C1 segment of cervical spinal cord (tissue), 14 donors: ENCODE results near the gene ZNF541.

Experiments
- DNase-seq, 14 donors: peaks; one replicate each; lab custom pipeline; 2025; lab: John Stamatoyannopoulos, UW

Gene ZNF541

DNA sequence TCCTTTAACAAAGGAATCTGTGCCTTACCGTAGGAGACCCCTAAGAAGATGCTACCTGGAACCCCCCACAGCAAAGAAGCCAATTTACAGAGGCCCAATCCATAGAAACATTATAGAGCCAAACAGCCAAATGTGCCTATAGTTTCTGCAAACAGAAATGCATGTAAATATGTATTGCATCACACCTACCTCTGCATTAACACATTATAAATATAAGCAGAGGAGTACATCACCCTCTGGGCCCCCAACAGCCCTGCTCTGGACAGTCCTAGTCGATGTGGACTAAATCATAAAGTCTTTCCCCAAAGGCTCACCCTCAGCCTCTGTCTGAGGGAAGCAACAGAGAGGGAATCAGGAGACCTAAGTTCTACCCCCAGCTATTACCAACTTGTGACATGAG is 25.7 kb downstream of the ZNF541 start:
- no peak for DNase-seq

DNA sequence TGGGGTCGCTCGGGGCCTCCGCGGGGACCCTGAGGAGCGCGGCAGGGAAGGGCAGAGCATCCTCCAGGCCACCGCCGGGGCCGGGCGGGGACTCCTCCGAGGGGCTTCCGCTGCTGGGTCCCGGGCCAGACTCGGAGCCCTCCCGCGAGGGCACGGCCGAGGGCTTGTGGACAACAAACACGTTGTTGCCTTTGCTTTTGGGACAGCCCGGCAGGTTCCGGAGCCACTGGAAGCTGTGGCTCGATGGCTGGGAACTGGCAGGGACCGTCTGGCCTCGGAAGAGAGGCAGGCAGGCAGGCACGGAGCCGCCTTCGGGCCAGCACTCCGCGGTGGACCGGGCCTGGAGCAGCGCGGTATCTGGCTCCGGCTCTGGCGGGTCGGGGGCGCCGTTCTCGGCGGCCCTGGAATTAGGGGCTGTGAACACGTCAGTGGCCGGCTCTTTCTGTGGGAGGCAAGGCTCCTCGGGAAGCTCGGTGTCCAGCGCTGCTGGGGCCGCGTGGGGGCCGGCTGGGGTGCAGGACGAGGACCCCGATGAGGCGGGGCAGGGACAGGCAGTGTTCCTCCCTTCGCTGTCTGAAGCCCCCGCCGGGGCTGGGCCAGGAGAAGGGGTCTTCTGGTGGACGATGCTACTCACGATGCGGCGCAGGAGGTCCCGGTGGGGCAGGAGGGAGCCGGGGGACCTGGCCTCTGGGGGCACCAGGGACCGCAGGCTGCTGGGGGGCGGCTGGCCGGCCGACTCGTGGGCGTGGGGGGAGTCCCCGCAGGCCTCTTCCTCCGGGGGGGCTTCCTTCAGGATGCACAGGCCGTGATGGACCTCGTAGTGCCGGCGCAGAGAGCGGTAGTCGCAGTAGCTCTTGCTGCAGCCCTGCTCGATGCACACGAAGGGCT is 27.6 kb downstream of the ZNF541 start:
- no peak for DNase-seq

DNA sequence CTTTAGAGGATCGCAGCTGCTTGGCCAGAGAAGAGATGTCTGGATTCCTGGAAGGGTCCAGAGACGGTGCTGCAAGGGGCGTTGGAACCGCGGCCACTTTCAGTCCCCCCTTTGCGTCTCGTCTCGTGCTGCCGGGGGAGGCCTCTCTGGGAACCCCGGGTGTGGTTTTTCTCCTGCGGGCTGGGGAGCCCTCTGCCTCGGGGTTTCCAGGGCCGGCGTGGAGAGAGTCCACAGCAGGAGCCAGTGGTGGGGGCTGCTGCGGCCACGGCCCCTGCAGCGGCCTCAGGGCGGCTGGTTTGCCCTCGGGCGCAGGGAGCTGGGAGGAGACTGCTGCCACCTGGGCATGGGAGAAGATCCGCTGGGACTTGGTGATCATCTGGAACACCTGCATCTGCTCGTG is 28.5 kb downstream of the ZNF541 start:
- no peak for DNase-seq

DNA sequence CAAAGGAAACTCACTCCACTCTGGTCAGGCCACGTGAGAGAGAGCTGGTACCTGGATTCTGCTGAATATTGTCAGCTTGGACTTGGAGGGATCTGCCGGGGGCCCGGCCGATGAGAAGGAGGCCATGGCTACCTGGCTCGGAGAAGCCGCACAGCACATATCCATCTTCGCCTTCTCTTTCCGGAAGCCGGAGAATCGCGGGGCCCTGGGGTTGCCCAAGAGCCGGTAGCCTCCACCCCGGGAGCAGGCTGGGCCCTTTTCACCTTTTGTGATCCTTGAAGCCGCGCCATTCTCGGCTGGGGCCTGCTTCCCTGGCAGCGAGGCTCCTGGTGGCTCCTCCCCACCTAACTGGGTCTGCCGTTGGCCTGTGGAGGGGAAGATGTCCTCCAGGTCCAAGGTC is 28.9 kb downstream of the ZNF541 start:
- no peak for DNase-seq

DNA sequence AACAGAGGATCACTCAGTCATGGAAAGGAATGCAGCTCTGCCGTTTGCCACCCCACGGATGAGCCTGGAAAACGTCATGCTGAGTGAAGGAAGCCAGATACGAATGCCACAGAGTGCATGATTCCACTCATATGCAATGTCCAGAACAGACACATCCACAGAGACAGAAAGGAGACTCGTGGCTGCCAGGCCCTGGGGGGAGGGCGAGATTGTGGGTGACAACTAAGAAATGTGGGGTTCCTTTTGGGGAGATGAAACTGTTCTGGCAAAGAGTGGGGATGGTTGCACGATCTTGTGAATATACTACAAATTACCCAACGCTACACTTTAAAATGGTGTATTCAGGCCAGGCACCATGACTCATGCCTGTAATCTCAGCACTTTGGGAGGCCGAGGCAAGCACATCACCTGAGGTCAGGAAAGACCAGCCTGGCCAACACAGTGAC is 30.9 kb downstream of the ZNF541 start:
- no peak for DNase-seq

DNA sequence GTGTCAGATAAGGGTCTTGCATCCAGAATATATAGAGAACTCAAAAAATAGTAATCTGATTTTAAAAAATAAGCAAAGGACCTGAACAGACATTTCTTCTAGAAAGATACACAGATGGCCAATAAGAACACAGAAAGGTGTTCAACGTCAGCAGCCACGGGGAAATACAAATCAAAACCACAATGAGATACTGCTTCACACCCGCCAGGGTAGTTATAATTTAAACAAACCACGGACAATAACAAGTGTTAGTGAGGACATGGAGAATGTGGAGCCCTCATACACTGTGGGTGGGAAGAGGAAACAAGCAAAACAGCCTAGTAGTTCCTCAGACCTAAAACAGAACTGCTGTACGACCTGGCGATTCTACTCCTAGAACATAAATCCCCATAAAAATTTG is 31.4 kb downstream of the ZNF541 start:
- no peak for DNase-seq

DNA sequence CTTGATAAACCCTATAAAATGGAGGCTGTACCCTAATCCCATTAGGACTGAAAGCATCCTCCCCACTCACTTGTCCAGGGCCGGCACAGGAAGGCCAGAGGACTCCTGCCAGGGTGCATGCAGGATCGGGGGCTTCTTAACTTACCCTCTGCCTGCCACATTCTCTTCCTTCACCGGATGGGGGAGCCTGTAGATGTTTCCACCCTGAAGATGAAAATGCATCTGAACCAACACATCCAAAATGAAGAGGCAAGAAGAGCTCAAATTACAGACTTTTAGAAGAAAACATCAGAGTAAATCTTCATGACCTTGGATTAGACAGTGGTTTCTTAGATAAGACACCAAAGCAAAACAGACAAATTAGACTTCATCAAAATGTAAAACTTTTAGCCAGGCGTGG is 32.2 kb downstream of the ZNF541 start:
- no peak for DNase-seq

DNA sequence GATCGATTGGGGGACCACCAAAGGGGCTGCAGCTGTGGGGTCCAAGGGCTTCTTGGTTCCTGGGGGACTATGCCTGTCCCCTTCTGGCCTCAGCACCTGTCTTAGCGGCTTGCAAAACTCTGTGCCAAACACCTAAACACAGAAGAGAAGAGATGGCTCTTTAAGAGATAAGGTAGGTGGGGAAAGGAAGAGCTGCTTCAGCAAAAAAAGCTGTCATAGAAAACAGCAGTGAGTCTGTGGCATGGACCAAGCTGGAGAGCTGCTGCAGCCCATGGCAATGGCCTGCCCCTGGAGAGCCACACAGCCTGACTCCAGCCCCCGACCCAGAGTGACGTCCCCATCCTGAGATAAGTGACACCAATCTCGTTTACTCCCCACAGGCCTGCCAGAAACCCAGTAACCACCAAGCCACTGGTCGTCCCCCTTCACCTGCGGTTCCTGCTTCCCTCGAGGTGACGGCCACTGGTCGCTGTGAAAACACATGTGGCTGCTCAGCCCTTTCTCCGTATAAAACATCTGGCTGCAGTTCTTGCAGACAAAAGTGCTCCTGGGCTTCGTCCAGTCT is 33.1 kb downstream of the ZNF541 start:
- no peak for DNase-seq

DNA sequence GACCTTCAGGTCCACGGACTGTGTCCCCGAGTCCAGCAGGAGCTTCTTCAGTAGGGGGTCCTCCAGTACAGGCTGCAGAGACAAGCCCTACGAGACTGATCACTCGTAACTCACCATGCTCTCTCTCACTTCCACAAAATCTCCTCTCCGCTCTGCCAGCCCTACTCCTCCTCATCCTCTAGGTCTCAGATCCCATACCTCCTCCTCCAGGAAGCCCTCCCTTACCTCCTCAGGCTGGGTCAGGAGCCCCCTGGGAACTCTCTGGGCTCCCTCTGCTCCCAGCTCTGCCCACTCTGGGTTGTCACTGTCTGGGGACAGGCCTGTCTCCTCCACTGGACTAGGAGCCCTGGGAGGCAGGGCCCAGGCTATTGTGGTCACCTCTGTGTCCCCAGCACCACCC is 34.1 kb downstream of the ZNF541 start:
- no peak for DNase-seq

DNA sequence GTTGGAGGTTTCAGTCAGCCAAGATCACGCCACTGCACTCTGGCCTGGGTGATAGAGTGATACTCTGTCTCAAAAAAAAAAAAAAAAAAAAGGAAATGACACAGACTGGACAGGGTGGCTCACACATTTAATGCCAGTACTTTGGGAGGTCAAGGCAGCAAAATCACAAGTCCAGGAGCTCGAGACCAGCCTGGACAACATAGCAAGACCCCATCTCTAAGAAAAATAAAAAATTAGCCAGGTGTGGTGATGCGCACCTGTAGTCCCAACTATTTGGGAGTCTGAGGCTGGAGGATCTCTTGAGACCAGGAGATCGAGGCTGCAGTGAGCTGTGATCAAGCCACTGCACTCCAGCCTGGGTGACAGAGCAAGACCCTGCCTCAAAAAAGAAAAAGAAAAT is 35.5 kb downstream of the ZNF541 start:
- no peak for DNase-seq

DNA sequence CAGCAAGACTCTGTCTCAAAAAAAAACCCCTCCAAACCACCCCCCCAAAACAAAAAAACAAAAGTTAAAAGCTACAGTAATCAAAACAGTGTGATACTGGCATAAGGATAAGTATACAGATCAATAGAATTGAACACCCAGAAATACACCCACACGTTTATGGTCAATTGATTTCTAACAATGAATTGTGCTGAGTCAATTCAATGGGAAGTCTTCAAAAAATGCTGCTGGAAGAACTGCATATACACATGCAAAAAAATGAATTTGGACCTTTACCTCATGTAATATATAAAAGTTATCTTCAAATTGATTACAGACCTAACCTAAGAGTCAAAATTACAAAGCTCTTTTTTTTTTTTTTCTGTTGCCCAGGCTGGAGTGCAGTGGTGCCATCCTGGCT is 38.3 kb downstream of the ZNF541 start:
- DNase-seq: no peak

DNA sequence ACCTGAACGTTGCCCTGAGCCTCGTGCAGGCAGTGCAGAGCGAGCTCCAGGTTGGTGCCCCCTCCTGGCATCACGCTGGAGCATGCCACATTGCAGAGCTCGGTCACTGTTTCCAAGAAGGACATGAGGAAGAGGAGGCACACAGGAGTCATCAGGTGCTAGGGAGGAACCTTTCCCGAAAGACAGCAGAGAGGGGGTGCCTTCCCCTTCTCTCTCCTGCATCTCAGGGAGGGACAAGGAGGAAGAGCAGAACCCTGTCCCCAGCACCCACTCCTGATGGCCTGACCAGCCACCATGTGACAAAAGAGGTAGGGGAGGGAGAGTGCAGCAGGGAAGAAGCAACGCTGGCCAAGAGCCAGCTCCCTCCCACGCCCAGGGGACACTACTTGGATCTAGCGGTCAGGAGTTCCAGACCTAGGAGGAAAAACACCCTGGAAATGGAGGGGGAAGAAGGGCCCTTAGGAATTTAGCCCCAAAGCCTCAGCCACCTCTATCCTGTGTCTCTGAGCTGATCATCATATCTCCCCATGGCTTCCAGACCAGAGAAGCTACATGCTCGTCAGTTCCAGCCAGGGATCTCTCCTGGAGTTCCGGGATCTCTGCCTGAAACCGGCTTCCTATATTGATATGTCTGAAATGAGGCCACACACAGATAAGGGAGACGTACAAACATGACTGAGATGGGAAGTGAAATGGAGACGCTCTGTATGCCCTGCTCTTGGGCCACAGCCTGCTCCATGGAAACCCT is 41.1 kb downstream of the ZNF541 start:
- DNase-seq: no peak

DNA sequence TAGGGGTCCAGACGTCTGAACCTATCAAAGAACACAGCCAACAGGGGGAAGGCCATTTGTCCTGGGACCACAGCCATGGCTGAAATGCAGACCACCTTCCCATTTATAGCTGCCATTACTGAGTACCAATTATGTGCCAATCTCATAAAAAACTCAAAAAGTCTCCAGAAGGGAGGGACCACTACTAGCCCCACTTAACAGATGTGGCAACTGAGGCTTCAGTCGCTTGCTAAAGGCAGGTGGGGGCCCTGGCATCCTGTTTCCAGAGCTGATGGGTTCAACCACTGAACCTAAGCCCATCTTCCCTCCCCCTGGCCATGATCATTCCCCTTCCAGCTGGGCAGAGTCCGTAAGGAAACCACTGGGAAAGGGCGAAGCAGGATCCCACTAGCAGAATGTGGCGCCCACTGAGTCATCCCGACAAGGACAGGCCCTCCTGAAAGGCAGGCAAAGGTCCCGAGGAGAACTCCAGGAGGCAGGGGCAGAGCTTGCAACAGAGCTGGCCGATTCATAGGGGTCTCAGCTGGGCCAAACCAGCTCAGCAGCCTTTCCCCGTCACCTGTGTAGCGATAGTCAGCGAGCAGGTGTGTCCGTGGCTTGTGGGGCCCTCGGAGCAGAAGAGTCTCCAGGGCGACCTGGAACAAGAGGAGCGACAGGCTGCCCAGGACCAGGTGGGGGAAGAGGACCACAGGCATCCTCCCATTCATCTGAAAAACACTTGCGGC is 43.8 kb downstream of the ZNF541 start:
- DNase-seq: no peak

DNA sequence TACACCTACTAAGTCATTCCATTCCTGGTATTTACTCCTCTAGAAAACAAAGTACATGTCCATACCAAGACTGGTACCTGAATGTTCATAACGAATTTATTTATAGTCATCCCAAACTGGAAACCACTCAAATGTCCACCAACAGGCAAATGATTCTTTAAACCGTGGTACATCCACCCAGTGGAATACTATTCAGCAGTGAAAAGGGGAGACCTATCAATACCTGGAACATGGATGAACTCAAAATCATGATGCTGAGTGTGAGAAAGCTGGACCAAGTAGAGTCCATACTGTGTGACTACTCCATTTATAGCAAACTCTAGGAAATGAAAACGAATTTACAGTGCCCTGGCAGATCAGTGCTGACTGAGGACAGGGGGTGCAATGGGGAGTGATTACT is 46.1 kb downstream of the ZNF541 start:
- no peak for DNase-seq

DNA sequence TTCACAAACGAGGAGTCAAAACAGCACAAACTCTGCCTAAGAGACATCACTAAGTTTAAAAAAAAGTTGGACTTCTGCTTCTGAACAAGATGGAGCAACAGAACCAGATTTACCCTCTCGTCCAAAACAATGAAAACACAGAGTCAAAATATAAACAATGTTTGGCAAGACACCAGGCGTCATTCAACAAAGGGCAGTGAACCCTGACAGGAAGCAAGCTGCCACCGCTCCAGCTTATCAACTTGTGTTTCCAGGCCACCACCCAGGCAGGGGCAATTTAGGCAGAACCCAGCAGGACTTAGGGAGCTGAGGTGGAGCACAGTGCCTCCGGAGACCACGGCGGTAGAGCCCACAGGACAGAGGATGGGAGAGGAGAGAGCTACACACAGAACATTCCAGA is 49.5 kb downstream of the ZNF541 start:
- DNase-seq: no peak
